HepG2 (cell line): ENCODE results near the gene AGTRAP. TPM values are rescaled to one million over a fixed set of nuclear protein-coding genes. Genes with fewer than 3 reads are reported as not detected.

Experiments
- ATAC-seq: fragments of 200-7000 bp; cut with Tn5 transposase; 3 replicates; pipeline ENCODE4 v1.9.1; 2020; ENCODE audit warnings: mild to moderate bottlenecking, moderate library complexity
- BruUV-seq: library from RNA; stranded (reverse); fragments of 400-500 nt; replicated peaks from 2 replicates; lab custom pipeline; 2021; lab: Mats Ljungman, UMichigan
- CTCF ChIA-PET: fragments of 300-600 bp; formaldehyde crosslinking; extraction: SDS; loops from one replicate; lab custom pipeline; 2021; ENCODE audit warnings: low total read pairs, inconsistent platforms, low intra/inter-chr PET ratio; lab: Yijun Ruan, JAX
- POLR2A ChIA-PET: fragments of 350-600 bp; sonication (Branson Sonifier 250); formaldehyde crosslinking; loops from one replicate; lab custom pipeline; 2020; ENCODE audit warnings: antibody characterized with exemption, inconsistent platforms; lab: Yijun Ruan, JAX
- DNase-seq: peaks from one replicate; pipeline ENCODE4 v3.0.0-alpha.2; 2015; ENCODE audit warnings: low spot score
- FAIRE-seq: peaks from 3 replicates; lab custom pipeline; 2011; peaks lifted over from hg19 to GRCh38; lab: Jason Lieb, UNC
- H2AFZ ChIP-seq: one replicate; pipeline ENCODE4 v1.6.1; 2011; ENCODE audit warnings: low read length, inconsistent platforms
- H3K27ac ChIP-seq: fragments of 300-600 bp; 3 replicates; pipeline ENCODE4 v1.8.0; 2011; ENCODE audit warnings: mixed run types, mild to moderate bottlenecking, mixed read lengths, low read length, inconsistent platforms; ENCODE audit not compliant: insufficient read depth; ENCODE audit errors: extremely low read length
- H3K27me3 ChIP-seq, 2 experiments: fragments of 200-600 bp in 1 of 2; 2 replicates in 1 of 2; 3 replicates in 1 of 2; pipeline versions ENCODE4 v1.6.0 to v1.8.0; 2011; ENCODE audit warnings: low read length in 2 of 2, mild to moderate bottlenecking in 2 of 2, moderate library complexity in 2 of 2, inconsistent platforms in 1 of 2; ENCODE audit not compliant: insufficient read depth in 2 of 2, control insufficient read depth in 1 of 2
- H3K36me3 ChIP-seq, 2 experiments: fragments of 200-600 bp in 1 of 2; replicated peaks in 1 of 2; 2 replicates in 1 of 2; 3 replicates in 1 of 2; pipeline versions ENCODE4 v1.5.1 to v1.8.0; 2011; ENCODE audit warnings: low read length in 2 of 2, inconsistent platforms in 1 of 2; ENCODE audit not compliant: insufficient read depth in 2 of 2, control insufficient read depth in 1 of 2
- H3K4me1 ChIP-seq: 2 replicates; pipeline ENCODE4 v1.5.1; 2012; ENCODE audit warnings: low read length, inconsistent platforms; ENCODE audit not compliant: insufficient read depth
- H3K4me2 ChIP-seq: 2 replicates; pipeline ENCODE4 v1.6.0; 2011; ENCODE audit warnings: low read depth, low read length, inconsistent platforms
- H3K4me3 ChIP-seq, 3 experiments: fragments of 200-600 bp in 1 of 3; sonication (generic), shearing (Covaris generic) in 1 of 3; replicated peaks in 1 of 3; 2 replicates each; pipeline ENCODE4 v1.5.1; 2011 to 2016; ENCODE audit warnings: low read length in 3 of 3, inconsistent platforms in 2 of 3, low read depth in 2 of 3, mild to moderate bottlenecking in 2 of 3, control low read depth in 1 of 3, mixed read lengths in 1 of 3; ENCODE audit not compliant: insufficient read depth in 1 of 3
- H3K79me2 ChIP-seq: one replicate; pipeline ENCODE4 v1.6.1; 2011; ENCODE audit warnings: low read length, inconsistent platforms; ENCODE audit not compliant: insufficient read depth
- H3K9ac ChIP-seq: 2 replicates; pipeline ENCODE4 v1.6.0; 2011; ENCODE audit warnings: mild to moderate bottlenecking, low read depth, low read length, inconsistent platforms; ENCODE audit not compliant: insufficient read depth
- H3K9me3 ChIP-seq: 2 replicates; pipeline ENCODE4 v1.5.1; 2012; ENCODE audit warnings: mild to moderate bottlenecking, low read length
- H4K20me1 ChIP-seq: 2 replicates; pipeline ENCODE4 v1.6.0; 2011; ENCODE audit warnings: inconsistent platforms, mild to moderate bottlenecking, low read length, moderate library complexity; ENCODE audit not compliant: insufficient read depth
- BRF2 ChIP-seq: sonication (generic); formaldehyde crosslinking; IDR thresholded peaks from 2 replicates; pipeline ENCODE4 v1.8.1; 2022; ENCODE audit warnings: mild to moderate bottlenecking, missing genetic modification reagents
- DDIT3 ChIP-seq: sonication (generic); formaldehyde crosslinking; IDR thresholded peaks from 2 replicates; pipeline ENCODE4 v1.4.0; 2020; ENCODE audit warnings: mild to moderate bottlenecking, missing genetic modification reagents
- ELF4 ChIP-seq: sonication (generic); formaldehyde crosslinking; IDR thresholded peaks from 2 replicates; pipeline ENCODE4 v1.5.0; 2020; ENCODE audit warnings: missing genetic modification reagents, mild to moderate bottlenecking, moderate library complexity, borderline replicate concordance
- FOXJ3 ChIP-seq: sonication (generic); formaldehyde crosslinking; IDR thresholded peaks from 2 replicates; pipeline ENCODE4 v1.4.0; 2020; ENCODE audit warnings: missing genetic modification reagents, mild to moderate bottlenecking, borderline replicate concordance
- HNRNPK ChIP-seq: fragments of 200-400 bp; formaldehyde crosslinking; IDR thresholded peaks from 2 replicates; pipeline ENCODE4 v1.6.1; 2018; ENCODE audit warnings: low read length, low read depth, moderate library complexity, mild to moderate bottlenecking; ENCODE audit not compliant: poor library complexity, severe bottlenecking
- RCOR2 ChIP-seq: IDR thresholded peaks from 2 replicates; pipeline ENCODE4 v1.6.1; 2016; ENCODE audit warnings: missing biosample characterization, missing genetic modification reagents
- SYNCRIP ChIP-seq: fragments of 200-400 bp; formaldehyde crosslinking; IDR thresholded peaks from 2 replicates; pipeline ENCODE4 v1.6.1; 2018; ENCODE audit warnings: mild to moderate bottlenecking, low read depth, low read length; ENCODE audit not compliant: insufficient read depth
- TRIM24 ChIP-seq: sonication (generic); formaldehyde crosslinking; IDR thresholded peaks from 2 replicates; pipeline ENCODE4 v1.8.0; 2022; ENCODE audit warnings: mild to moderate bottlenecking, missing genetic modification reagents
- ZNF10 ChIP-seq: sonication (generic); formaldehyde crosslinking; IDR thresholded peaks from 2 replicates; pipeline ENCODE4 v1.4.0; 2020; ENCODE audit warnings: mild to moderate bottlenecking, low read depth, missing genetic modification reagents, borderline replicate concordance
- ZNF383 ChIP-seq: sonication (generic); formaldehyde crosslinking; IDR thresholded peaks from 2 replicates; pipeline ENCODE4 v1.4.0; 2020; ENCODE audit warnings: missing genetic modification reagents, mild to moderate bottlenecking, borderline replicate concordance
- ZNF605 ChIP-seq: sonication (generic); formaldehyde crosslinking; IDR thresholded peaks from 2 replicates; pipeline ENCODE4 v1.8.0; 2022; ENCODE audit warnings: mild to moderate bottlenecking, missing genetic modification reagents
- ZXDC ChIP-seq: sonication (generic); formaldehyde crosslinking; IDR thresholded peaks from 2 replicates; pipeline ENCODE4 v1.5.0; 2020; ENCODE audit warnings: mild to moderate bottlenecking, missing genetic modification reagents
- WGBS: methylation state at CpG from one replicate; pipeline ENCODE4 v1.1.6; 2017; ENCODE audit warnings: low lambda C conversion rate; 5-methylcytosine and 5-hydroxymethylcytosine counted together
- in situ Hi-C: cut with HindIII; loops from 2 replicates; pipeline ENCODE4 v1.10.0; 2017; ENCODE audit warnings: low pct_unique_long_range_greater_than_20kb; ENCODE audit not compliant: extremely low pct_ligation_motif_present
- intact Hi-C: fragments of 100-400 bp; cut with micrococcal nuclease; formaldehyde crosslinking; loops from one replicate; pipeline ENCODE4 v1.10.0; 2022; ENCODE audit not compliant: unreplicated experiment
- polyA plus RNA-seq, 8 experiments: library from polyadenylated mRNA; depleted of rRNA in 3 of 8; stranded (reverse) in 7 of 8; unstranded in 1 of 8; fragments of >200 nt; fragmentation: Illumina TruSeq in 4 of 8; extraction: Trizol in 4 of 8; gene quantifications; 2 replicates each; pipeline versions ENCODE4 v1.2.1 to v1.2.3, GENCODE V29; 2011 to 2016; ENCODE audit warnings: low read depth in 4 of 8, missing spikeins in 1 of 8, mixed read lengths in 1 of 8; ENCODE audit not compliant: insufficient read depth in 1 of 8
- total RNA-seq, 5 experiments: library from RNA; depleted of rRNA; stranded (reverse); fragments of >200 nt; fragmentation: Illumina TruSeq; extraction: Trizol; gene quantifications; 2 replicates each; pipeline ENCODE4 v1.2.3, GENCODE V29; 2016; ENCODE audit warnings: low read depth in 1 of 5

Gene AGTRAP
- total and polyA plus RNA-seq, 2 of the 13 experiments (the other 11 are each of a cell fraction or from before 2014, with no cell fraction given), result 28.3 to 32.0 TPM

- Histone ChIP-seq H3K36me3 (no peaks in the 10 kb centered on the region), H3K27ac (no peak overlapping the region), H3K4me1 (peaks cover 22% of the 10 kb centered on the region), H3K79me2 (no peaks in the 10 kb centered on the region), H4K20me1 (no peaks in the 10 kb centered on the region), H3K4me2 (no peak overlapping the region), H3K9me3 (no peaks in the 10 kb centered on the region), H3K4me3 (no peak overlapping the region), H3K27me3 (peaks cover 9 to 41% of the 10 kb centered on the region in 2 experiments; a peak in 3 of 5 replicates), H3K9ac (no peak overlapping the region), H2AFZ (no peak overlapping the region)
- no peak for FAIRE-seq
- in situ Hi-C loops (no loop called here), intact Hi-C loops (no loop called here)
- ChIA-PET POLR2A (interaction anchor here (2.0 kb wide), 1 partner anchor 14 kb away, joined by 4 read pairs; the partner anchor contains the start of gene AGTRAP), CTCF (no interaction called here)
- ATAC-seq, result no peak
- no peak for DNase-seq
- TF ChIP-seq ZNF605 (no peak), ELF4 (CRISPR knock-in tag) (no peak), BRF2 (CRISPR knock-in tag) (no peak), ZNF10 (no peak), ZNF383 (CRISPR knock-in tag) (no peak), ZXDC (CRISPR knock-in tag) (no peak), RCOR2 (no peak), SYNCRIP (no peak), DDIT3 (CRISPR knock-in tag) (no peak), HNRNPK (no peak), TRIM24 (no peak), FOXJ3 (CRISPR knock-in tag) (no peak)
- no TSS peak for BruUV-seq
- 75% methylated on average over 2 of the region's 2 CpGs for WGBS
These were observed 13.4 kb upstream of the AGTRAP start for GRCh38 chr1:11722538-11722937.
